ENCODE results near the gene LMNTD2. TPM values are rescaled to one million over a fixed set of nuclear protein-coding genes. Genes with fewer than 3 reads are reported as not detected.

LMNTD2 gene
- total and polyA plus RNA-seq, 2 of the 13 experiments (the other 11 are each of a cell fraction or from before 2014, with no cell fraction given) = 1.1 to 3.1 TPM

DNA sequence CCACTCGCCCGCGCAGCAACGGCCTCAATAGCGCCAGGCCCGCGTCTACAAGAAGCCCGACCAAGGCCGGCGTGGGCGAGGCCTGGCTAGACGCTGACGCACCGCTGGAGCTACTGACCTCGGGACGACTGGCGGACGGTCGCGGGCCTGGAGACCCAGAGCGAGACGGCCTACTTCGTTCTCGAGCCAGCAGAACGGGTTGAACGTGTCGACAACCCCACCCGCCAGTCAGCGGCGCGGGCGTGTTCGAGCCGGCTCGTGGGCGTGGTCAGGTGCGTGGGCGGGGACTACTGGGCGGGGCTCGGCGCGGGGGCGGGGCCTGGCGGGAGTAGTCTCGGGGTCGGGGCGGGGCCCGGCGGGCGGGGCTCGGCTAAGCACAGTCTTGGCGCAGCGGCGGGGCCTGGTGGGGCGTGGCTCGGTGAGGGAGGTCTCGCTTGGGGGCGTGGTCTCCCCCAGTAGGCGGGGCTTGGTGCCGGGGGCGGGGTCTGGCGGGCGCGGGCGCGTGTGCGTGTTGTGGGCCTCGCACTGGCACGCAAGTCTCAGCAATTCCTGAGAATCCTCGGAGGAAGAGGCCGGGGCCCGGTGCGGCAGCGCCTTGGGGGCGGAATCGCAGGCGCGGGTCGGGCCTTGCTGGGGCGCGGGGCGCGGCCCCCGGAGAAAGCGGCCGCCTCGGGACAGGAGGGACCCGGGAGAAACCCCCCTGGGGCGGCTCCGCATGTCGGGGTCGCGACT is 53.4 kb downstream of the LMNTD2 start, which contains the start of gene RNH1 (continued):
- TF ChIP-seq EEA1 (CRISPR knock-in tag; IDR thresholded peaks at IDR 0.05; ENCODE audit: borderline replicate concordance) = 0 out of 2 replicates have a peak, but pooled peaks have one; percentile 6
- TF ChIP-seq, protein P1, sequence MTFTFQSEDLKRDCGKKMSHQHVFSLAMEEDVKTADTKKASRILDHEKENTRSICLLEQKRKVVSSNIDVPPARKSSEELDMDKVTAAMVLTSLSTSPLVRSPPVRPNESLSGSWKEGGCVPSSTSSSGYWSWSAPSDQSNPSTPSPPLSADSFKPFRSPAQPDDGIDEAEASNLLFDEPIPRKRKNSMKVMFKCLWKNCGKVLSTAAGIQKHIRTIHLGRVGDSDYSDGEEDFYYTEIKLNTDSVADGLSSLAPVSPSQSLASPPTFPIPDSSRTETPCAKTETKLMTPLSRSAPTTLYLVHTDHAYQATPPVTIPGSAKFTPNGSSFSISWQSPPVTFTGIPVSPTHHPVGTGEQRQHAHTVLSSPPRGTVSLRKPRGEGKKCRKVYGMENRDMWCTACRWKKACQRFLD (CRISPR knock-in tag; IDR thresholded peaks at IDR 0.05; ENCODE audit: borderline replicate concordance) = no peak
- TF ChIP-seq ZBTB8A (CRISPR knock-in tag; IDR thresholded peaks at IDR 0.05; ENCODE audit: borderline replicate concordance, low read depth) = no peak
- 0 out of 2 replicates have a peak, but pooled peaks have one; percentile 52 for TF ChIP-seq ATF7-NPFF (CRISPR knock-in tag; IDR thresholded peaks at IDR 0.05; ENCODE audit: low read depth)
- TF ChIP-seq, protein P2, sequence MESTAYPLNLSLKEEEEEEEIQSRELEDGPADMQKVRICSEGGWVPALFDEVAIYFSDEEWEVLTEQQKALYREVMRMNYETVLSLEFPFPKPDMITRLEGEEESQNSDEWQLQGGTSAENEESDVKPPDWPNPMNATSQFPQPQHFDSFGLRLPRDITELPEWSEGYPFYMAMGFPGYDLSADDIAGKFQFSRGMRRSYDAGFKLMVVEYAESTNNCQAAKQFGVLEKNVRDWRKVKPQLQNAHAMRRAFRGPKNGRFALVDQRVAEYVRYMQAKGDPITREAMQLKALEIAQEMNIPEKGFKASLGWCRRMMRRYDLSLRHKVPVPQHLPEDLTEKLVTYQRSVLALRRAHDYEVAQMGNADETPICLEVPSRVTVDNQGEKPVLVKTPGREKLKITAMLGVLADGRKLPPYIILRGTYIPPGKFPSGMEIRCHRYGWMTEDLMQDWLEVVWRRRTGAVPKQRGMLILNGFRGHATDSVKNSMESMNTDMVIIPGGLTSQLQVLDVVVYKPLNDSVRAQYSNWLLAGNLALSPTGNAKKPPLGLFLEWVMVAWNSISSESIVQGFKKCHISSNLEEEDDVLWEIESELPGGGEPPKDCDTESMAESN (CRISPR knock-in tag; conservative IDR thresholded peaks at IDR 0.05) = 0 out of 2 replicates have a peak, but pooled peaks have one; percentile 15
- no peak for TF ChIP-seq CEBPB (IDR thresholded peaks at IDR 0.05; ENCODE audit: borderline replicate concordance, low read depth, low read length)
- TF ChIP-seq, protein P3, sequence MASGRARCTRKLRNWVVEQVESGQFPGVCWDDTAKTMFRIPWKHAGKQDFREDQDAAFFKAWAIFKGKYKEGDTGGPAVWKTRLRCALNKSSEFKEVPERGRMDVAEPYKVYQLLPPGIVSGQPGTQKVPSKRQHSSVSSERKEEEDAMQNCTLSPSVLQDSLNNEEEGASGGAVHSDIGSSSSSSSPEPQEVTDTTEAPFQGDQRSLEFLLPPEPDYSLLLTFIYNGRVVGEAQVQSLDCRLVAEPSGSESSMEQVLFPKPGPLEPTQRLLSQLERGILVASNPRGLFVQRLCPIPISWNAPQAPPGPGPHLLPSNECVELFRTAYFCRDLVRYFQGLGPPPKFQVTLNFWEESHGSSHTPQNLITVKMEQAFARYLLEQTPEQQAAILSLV (CRISPR knock-in tag; IDR thresholded peaks at IDR 0.05; ENCODE audit: borderline replicate concordance) = peak; percentile 46; the same call in 1 of the 2 replicates
- TF ChIP-seq ZNF562 (CRISPR knock-in tag; IDR thresholded peaks at IDR 0.05; ENCODE audit: borderline replicate concordance) = no peak
- TF ChIP-seq, protein P4, sequence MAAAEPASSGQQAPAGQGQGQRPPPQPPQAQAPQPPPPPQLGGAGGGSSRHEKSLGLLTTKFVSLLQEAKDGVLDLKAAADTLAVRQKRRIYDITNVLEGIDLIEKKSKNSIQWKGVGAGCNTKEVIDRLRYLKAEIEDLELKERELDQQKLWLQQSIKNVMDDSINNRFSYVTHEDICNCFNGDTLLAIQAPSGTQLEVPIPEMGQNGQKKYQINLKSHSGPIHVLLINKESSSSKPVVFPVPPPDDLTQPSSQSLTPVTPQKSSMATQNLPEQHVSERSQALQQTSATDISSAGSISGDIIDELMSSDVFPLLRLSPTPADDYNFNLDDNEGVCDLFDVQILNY (CRISPR knock-in tag; conservative IDR thresholded peaks at IDR 0.05) = 0 out of 2 replicates have a peak, but pooled peaks have one; percentile 13
- TF ChIP-seq MZF1 (CRISPR knock-in tag; IDR thresholded peaks at IDR 0.05; ENCODE audit: borderline replicate concordance) = no peak
- no peak; the same call in 1 of the 2 replicates for TF ChIP-seq RFXAP (CRISPR knock-in tag; IDR thresholded peaks at IDR 0.05; ENCODE audit: borderline replicate concordance)
- no peak for TF ChIP-seq POGZ (CRISPR knock-in tag; IDR thresholded peaks at IDR 0.05)
- TF ChIP-seq ZBTB7B (CRISPR knock-in tag; IDR thresholded peaks at IDR 0.05) = peak; percentile 11
- no peak for TF ChIP-seq HNRNPL (IDR thresholded peaks at IDR 0.05; ENCODE audit: low read depth, low read length)
- no peak for TF ChIP-seq RAD51 (IDR thresholded peaks at IDR 0.05; ENCODE audit: borderline replicate concordance)
- no peak for TF ChIP-seq ZNF121 (CRISPR knock-in tag; IDR thresholded peaks at IDR 0.05)
- TF ChIP-seq ZNF431 (CRISPR knock-in tag; IDR thresholded peaks at IDR 0.05; ENCODE audit: borderline replicate concordance, low read depth) = peak; percentile 84; the same call in 1 of the 2 replicates
- TF ChIP-seq TARDBP (CRISPR knock-in tag; IDR thresholded peaks at IDR 0.05) = peak; percentile 73; the same call in 1 of the 2 replicates
- TF ChIP-seq XRCC5 (optimal IDR thresholded peaks at IDR 0.05; ENCODE audit: low read length) = peak; percentile 5

Measured in HepG2 (cell line).